Measurements from ENCODE around the gene TPRA1.

DNA sequence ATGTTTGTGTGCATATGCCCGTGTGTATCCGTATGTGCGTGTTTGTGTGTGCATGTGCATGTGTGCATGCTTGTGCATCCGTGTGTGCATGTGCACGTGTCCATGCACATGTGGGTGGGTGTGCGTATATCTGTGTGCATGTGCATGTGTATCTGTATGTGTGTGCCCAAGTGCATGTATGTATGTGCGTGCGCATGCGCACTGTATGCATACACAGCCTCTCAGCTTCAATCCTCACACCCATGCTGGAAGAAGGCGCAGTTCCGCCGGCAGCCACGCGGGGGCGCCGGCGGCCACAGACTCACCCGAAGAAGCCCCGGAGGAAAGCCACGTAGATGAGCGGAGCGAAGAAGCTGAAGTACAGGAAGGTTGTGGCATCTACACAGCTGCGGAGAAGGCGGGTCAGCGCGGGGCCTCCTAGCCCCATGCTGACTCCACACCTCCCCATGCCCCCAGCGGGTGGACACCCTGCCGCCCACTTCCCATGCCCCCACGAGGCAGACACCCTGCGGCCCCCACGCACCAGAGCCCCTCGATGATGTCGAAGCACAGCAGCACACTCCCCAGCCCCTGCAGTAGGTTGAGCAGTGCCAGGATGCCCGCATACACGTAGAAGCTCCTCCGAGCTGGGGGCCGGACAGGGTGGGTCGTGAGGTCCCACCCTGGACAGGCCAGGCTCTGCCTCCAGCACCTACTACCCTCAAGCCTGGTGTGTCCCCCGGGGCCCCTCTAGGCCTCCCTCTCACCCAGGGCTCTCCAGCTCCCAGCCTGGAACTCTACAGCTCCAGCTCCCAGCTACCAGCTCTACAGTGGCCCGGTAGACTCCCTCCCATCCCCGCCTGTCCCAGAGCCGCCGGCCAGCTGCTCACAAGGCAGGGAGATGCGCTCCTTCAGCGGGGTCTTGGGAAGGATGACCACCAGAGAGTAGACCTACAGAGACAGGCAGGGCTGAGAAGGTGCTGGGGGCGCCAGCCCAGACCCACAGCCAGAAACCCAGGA, 15.4 kb downstream of the TPRA1 start:
- TF ChIP-seq CTCF (IDR thresholded peaks at IDR 0.05) (peak in 2 of 3 experiments; percentile 97 to 98), POLR2A (IDR thresholded peaks at IDR 0.05; ENCODE audit: low read depth) (no peak), POLR2AphosphoS5 (IDR thresholded peaks at IDR 0.05) (peak in 1 of 2 donors; percentile 58)

All from esophagus muscularis mucosa (tissue), 3 donors.